HG03175 (cell line): Measurements from ENCODE around the gene TMEM167A.

Experiments used
- ATAC-seq: cut with Tn5 transposase; IDR thresholded peaks from one replicate; pipeline ENCODE4 v1.9.1; 2021; ENCODE audit warnings: mild to moderate bottlenecking, moderate library complexity; ENCODE audit not compliant: unreplicated experiment

Gene TMEM167A, protein sequence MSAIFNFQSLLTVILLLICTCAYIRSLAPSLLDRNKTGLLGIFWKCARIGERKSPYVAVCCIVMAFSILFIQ

DNA sequence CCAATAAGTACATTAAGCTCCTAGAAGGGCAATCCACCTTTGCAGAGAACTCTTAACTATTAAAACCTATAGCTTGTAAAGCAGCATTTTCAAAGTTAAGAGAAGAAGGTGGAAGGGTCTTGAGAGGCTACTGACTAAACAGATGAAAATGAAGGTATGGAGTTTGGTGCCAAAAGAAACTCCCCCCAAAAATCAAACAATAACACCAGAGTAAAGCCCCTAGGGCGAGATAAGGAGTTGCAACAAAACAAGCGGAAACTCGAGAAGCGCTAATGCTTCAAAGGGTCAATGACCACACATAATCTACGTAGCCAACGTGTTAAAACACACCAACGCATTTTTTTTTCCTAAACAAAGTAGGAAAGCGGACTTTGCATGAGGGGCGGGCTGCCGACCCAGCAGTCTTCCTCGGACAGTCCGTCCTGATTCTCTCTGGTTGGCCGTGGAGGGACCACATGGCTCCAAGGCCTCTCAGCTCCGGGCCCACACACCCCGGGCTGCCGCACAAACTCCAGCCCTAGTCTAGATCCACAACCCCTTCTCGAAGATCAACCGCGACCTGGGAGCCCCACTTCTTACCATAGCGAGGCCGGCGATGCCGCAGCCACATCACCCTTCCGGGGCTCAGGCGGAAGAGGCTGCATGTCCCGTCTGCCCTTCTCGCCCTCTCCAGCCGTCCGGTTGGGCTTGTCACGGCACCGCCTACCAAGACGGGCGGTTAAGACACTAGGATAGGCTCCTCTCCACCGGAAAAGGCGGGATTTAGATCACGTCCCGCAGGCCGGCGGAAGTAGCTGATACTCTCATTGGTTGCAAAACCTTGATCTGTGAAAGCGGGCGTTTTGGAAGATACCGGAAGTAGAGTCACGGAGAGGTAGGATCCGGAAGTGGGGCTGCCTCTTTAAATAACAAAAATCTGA is at the start of gene TMEM167A, which contains the start of gene XRCC4:
TMEM167A (minus strand) TSS at position 653 of the 920 bp plus-strand sequence; CDS start at position 582, 71 bp downstream.
XRCC4 (plus strand) TSS at position 806 of the 920 bp plus-strand sequence. CDS start 27,373 bp downstream, outside the sequence.
- peak; percentile 98 for ATAC-seq

DNA sequence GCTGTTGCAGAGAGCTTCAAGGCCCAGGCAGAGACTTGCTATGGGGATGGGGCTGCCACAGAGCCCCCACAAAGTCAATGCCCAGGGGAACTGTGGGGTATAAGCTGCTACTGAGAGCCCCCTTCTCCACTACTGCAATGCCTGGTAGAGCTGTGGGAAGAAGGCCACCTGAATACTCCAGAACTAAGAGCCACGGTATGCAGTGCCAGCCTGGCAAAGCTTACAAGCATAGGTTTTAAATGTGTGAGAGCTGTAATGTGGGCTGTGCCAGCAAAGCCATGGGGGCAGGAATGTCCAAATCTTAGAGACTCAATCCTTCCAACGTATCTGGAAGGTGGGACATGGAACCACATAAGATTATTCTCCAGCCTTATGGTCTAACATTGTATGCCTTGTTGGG is 49.3 kb upstream of the TMEM167A start:
- no peak for ATAC-seq

DNA sequence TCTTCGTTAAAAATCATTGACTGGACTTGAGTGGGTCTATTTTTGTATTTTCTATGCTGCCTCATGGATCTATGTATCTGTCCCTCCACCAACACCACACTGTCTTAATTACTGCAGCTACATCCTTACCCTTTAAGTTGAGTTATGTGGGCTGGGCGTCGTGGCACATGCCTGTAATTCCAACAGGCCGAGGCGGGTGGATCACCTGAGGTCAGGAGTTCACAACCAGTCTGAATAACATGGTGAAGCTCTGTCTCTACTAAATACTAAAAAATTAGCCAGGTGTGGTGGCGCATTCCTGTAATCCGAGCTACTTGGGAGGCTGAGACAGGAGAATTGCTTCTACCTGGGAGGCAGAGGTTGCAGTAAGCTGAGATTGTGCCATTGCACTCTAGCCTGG is 48.4 kb upstream of the TMEM167A start:
- ATAC-seq = no peak

DNA sequence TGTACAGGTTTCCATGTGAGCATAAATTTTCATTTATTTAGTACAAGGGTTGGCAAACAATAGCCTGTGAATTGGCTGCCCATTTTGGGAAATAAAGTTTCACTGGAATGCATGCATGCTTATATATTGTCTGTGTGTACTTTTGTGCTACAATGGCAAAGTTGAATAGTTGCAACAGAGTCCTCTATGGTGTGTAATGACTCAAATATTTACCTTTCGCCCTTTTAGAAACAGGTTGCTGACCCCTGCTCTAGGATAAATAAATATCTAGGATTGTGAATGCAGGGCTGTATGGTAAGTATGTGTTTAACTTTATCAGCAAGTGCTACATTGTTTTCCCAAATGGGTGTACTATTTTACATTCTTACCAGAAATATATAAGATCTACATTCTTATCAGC is 47.4 kb upstream of the TMEM167A start:
- no peak for ATAC-seq

DNA sequence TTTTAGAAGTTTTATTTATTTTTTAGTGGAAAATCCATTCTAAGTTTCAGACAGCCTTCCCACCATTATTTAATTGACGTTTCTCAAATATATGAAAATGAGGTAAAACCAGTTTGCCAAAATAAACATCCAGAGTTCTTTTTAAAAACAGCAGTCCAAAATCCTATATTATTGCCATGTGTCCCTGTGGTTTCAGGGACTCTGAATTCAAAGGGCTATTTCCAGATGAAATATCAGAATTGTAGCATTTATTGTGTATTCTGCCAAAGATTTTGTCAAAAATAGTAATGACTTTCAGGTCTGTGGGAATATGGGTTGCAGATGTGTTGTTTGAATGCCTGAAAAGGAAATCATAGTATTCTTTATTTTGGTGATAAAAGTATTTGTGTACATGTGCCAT is 41.8 kb upstream of the TMEM167A start:
- no peak for ATAC-seq

DNA sequence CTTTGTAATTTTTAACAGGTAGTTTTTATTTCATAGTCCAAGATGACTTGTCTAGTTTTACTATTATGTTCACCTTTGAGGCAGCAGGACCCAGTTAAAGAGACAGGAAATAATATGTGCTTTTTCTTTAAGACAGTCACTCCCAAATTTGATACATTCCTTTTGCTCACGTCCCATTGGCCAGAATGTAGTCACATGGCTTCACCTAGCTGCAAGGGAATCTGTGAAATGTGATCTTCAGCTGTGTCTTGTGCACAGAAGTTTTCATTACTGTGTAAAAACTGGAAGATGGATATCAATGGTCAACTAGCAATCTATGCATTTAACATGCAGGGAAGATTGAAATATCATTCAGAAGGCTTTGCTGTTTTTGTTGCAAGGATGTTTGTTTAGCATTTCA is 41.3 kb upstream of the TMEM167A start:
- ATAC-seq = no peak

DNA sequence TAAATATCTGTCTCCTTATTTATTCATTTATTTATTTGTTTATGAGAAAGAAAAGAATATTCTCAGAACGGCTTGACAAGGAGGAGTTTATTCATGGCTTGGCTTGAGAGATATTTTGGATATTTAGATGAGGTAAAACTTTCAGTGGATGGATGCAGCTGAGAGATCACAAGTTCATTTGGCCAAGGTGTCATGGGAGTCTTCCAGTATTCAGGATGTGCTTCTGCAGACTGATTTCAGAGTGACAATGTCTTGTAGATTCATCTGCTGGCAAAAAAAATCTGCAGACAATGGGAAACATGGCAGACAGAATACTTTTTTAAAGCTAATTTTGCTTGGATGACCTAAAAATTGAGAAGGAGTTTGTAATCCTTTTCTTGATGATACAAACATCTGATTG is 38.6 kb upstream of the TMEM167A start:
- ATAC-seq = no peak

DNA sequence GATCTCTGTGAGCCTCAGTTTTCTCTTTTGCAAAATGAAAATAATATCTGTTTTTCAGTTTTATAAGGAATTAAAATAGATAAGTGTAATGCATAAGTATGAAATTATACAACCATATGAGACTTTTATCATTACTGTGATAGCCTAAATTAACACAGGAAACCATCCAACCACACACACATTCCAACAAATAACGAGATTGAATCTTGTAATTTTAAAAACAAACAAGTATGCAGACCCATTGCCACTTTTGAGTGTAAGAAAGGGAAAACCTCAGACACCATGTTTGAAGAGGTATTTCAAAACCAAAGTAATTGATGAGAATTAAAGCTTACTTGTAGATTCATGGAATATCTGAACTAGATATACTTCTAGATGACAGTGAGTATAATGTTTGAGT is 32.2 kb upstream of the TMEM167A start:
- no peak for ATAC-seq

DNA sequence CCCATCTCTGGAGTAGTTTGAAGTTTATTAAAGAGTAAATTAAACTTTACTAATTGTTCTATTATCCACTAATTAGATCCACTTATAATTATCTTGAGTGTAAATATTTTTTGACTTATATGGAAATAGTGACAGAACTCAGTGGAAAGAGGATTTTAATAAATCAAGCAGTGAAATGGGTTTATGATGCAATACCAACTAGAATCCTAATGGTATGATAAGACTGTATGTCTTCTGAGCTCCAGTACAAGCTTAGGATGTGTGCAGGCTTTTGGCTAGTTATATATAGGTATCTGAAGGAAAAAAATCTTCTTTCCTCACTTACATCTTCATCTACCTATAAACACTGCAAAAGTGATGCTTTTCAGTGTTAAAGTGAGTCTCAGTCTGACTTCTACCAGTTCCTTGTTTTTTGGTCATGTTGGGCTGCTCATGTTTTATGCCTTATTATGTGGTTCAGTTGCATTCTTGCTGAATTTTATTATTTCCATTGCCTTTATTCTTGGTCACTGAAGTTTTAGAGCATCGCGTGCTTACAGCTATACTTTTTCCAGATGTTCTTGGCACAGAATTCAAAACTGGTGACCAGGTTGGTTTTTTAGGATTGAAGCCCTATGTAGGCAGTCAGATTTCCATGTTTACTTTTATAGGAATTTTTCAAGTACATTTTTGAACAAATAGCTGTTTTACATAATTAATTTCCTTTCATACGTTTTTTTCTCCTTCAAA is 30.7 kb upstream of the TMEM167A start:
- ATAC-seq = no peak

DNA sequence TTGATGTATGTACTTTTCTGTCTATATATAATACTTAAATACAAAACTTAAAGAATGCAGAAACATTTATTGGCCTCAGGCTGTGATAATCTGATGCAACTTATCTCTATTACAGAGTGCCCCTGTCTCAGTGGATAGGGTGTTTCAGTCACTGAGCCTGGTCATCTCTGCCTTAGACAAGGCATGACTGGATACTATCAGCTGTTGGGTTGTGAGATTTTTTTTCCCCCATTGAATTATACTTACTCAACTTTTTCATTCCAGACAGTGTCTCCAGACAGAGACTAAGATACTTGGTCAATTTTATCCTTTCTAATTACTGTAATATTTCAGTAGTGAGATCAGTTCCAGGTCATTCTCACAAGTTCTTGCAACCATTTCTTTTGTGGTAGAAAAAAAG is 26.8 kb upstream of the TMEM167A start:
- no peak for ATAC-seq

DNA sequence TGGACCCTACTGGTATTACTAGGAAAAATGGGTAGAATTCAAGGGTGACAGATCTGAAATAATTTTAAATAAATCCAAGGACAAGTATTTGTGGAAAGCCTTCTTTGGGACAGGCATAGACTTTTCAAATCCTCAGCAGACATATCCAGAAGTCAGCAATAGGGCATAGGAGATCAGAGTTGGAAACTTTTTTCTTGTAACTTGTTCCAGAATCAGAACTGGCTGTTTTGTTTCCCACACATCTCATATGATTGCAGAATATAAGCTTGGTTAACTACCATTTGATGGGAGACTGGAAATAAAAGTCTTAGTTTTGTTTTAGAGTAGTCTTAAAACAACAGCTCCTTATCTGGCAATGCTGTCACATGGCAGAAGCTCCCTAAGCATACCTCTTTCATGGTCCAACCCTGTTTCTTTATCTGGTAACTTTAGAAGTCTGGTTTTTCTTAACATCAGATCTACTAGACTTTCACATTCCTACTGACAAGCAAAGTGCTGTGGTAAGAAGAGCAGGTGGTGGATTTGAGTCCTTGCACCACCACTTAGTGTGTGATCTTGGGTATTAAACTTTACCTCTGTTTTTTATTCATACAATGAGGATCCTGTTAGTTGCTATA is 25.3 kb upstream of the TMEM167A start:
- no peak for ATAC-seq

DNA sequence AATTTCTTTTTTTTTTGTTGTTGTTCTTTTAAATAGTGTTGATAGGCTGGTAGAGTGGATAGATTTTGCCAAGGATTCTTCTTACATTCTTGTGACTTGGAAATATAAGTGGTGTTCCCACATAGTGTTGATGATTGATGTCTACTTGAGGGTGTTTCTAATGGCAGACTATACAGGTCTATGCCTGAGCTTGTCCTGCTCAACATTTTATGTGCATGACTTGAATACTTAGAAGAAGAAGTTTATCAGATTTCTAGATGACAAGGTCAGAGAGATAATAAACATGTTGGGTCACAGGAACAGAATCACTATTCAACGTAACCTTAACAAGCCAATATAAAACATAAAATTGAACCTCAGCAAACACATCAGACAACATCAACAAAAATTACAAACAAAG is 24.3 kb upstream of the TMEM167A start:
- no peak for ATAC-seq

DNA sequence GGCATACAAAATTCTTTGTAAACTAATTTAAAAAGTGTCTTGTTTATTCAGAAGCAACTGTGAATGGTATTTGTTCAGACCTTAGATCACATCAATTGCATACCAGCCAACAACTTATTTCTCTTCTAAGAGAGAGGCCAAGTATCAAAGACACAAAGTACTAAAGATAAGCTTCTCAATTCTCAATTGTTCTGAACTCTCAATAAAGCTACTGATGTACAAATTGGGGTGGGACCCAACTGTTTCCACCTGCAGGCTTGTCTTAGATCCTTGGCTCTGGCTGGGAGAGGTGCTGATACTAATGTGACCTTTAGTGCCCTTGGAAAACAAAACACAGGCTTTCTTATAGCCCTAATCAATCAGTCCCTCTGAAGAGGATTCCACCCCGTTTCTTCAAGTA is 22.3 kb upstream of the TMEM167A start:
- ATAC-seq = no peak

DNA sequence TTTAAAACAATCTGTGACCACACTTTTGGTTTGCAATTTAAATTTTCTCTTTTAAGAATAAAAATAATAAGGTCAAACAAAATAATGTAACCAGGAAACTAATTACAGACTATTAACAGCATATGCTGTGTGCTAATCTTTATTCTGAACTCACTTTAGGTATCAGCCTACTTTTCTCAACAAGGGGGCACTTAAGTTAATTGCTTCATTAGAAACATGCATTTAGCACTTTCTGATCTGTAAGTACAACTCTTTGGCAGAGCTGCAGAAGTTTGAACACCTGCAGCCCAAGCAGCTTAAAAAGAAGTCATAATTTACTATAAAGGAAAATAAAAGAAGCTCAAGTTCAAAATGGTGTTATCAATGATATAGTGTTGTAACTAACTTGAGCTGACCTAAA is 21.8 kb upstream of the TMEM167A start:
- no peak for ATAC-seq

DNA sequence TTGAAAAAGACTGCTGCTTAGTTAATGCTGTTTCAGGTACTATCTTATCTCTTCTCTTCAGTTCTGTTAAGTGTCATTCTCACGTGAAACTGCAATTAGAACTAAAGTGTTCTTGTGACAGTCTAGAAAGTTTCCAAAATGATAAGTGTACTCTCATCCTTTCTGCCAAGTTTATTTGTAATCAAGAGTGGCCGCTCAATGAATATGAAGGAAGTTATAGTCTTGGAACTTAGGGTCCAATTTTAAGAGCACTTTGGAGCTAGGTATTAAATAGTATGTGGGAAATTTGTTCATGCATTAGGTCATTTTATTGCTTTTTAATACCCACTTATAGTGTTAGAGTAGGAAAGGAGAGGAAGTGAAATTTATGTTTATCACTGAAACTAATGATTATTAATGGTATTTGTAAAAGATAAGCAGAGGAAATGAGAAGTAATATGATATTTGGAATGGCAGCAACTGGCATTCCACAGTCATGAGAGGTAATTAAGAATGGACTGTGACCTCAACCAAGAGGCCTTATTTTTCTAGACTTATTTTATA is 20.6 kb upstream of the TMEM167A start:
- no peak for ATAC-seq

DNA sequence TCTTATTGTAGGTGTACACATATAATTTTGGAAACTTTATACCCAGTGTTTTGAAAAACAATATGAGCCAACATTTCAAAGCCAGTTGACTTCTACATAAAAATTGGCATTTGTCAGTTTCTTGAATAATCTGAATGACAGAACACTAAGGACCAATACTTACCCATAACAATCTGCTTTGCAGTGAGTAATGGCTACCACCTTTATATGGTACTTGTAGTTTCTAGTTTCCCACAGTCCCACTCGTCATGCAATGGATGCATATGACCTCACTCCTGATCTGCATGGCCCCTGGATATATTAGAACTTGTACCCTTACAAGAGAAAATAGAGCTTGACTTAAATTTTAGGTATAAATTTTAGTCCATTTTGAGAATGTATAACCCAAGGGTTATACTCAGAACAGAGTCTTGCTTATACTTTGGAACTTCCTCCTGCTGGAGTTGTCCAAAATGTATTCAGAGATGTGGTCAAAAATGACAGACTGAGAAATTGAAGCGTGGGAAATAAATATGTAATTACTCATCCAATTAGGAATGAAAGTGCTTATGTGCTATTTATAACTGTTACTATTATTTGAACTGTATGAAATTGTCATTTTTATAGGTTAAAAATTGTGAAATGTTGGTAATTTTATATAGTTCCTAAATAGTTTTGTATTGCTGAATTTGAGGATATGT is 19.6 kb upstream of the TMEM167A start:
- no peak for ATAC-seq

DNA sequence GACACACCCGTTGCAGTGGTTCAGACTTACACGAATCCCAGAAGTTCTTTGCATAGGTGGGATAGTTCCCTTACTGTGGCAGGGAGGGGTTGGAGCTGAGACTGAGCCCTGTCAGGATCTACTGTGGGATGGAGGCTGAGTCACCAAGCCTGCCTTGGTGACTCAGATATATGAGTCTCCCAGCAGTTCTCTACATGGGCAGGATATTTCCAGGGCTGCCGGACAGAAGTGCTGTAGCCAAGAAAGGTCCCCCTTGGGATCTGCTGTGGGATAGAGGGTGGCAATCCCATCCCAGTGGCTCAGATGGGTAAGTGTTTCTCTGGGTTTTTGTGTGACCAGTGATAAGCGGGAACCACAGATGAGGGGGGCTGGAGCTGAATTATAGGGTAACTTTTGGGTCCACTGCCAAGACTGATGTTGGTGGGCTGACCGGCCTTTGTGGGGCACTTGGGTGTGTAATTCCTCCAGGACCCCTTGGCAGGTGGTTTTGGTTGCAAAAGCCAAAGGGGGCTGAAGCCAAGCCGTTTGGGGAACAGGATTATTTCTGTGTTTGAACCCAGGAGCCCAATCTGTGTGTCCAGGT is 18.9 kb upstream of the TMEM167A start:
- ATAC-seq = no peak

DNA sequence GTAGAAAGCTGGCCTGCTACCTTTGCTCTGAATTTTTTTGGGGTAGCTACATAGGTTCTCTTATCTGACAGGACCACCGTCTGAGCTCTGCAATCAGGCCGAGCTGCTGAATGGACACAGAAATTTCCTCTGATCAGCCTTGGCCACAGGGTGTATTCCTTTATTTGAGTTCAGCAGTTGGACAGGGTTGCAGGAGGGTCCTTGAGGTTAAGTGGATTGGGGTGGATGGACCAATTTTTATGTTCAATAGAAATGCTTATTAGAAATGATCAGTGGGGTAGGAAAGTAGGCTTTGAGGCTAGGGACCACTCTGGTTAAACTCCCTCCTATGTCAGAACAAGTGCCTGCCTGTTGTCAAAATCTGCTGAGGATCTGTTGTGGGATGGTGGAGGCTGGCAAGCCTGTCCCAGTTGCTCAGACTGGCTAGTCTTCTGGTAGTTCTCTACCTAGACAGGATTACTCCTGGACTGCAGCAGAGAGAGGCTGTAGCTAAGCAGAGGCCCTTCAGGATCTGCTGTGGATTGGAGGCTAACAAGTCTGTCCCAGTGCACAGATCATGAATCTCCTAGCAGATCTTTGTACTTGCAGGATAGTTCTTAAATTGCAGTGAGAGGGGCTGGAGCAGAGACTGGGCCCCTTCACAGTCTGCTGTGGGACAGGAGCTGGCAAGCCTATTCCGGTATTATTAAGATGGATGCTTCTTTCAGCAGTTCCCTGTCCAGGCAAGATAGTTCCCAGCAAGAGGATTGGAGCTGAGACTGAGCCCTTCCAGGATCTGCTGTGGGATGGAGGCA is 18.2 kb upstream of the TMEM167A start:
- no peak for ATAC-seq

DNA sequence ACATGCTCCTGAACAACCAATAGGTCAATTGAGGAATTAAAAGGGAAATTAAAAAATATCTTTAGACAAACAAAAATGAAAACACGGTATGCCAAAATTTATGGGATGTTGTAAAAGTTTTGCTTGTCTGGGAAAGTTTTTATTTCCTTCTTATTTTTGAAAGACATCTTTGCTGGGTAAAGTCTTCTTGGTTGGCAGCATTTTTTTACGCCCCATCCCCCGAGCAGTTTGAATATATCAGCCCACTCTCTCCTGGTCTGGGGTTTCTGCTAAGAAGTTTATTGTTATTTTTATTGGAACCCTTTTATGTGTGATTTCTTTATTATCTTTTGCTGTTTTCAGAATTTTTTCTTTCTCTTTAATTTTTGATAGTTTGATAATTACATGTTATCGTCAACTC is 16.5 kb upstream of the TMEM167A start:
- ATAC-seq = no peak
